GM19468 (cell line): ENCODE data around the gene NEK1.
"Not testable (repeated sequence)": the region's sequence is repeated elsewhere in the genome, so short reads cannot be mapped to it uniquely, and the experiment has no call there.

Experiments
- ATAC-seq: cut with Tn5 transposase; IDR thresholded peaks from one replicate; pipeline ENCODE4 v1.9.1; 2021; ENCODE audit warnings: mild to moderate bottlenecking, moderate library complexity, moderate number of reproducible peaks; ENCODE audit not compliant: unreplicated experiment; ENCODE audit errors: extremely low read depth

Gene NEK1

DNA sequence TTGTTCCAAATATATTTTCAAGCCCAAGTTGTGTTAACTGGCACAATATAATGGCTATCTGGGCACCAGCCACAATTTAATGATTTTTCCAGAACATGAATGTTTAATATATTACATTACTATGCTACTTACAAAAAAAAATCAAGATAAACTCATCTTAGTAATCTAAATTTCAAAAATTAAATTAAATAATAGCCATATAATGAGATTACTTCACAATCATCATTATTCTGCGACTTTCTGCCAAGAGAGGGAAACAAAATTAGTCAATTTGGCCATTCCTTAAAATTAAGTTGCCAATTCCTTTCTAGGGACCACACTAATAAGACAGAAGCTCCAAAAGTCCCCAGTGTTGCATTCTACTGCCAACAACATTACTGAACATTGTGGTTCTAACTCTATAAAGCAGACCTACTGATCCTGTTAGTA is 7.5 kb downstream of the NEK1 start:
- ATAC-seq, result no peak

GRCh38 chr4:169604131-169604900 is 8.1 kb downstream of the NEK1 start:
- peak; percentile 34 for ATAC-seq

DNA sequence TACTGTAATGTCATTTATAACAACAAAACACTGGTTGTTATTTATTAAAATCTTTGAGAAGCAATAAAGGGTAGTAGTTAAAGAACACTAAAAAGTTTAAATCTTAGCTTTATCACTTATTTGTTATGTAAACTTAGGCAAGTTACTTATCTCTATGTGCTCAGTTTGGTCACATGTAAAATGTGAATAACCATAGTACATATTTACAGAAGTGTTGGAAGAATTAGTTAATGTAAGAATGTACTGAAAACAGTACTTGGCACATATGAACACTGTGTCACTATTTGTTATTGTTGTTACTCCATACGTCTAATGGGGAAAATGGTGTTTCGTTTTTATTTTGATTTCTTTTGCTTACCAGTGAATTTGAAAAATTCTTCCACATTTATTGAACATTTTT is 9.1 kb downstream of the NEK1 start:
- ATAC-seq, result no peak

GRCh38 chr4:169601016-169601771 is 11.2 kb downstream of the NEK1 start:
- ATAC-seq, result no peak

- ATAC-seq, result no peak
Observed at GRCh38 chr4:169594560-169595195, 17.7 kb downstream of the NEK1 start.

DNA sequence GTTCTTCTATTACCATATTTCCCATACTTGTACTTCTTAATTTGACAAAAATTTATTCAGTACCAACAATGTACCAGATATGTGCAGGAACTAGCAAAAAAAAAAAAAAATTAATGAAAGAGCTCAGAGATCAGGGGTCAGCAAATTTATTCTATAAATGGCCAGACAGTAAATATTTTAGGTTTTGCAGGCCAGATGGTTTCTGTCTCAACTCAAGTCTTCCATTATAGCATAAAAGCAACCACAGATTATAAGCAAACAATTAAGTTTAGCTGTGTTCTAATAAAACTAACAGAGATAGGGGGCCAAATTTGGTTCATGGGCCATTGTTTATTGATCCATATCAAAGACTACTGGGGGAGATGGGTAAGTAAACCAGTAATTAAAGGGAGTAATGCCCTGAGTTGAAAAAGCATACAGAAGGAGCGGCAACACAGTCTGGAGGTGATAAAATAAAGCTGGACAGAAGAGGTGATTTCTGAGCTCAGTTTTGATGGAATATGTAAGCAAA is 19.3 kb downstream of the NEK1 start:
- no peak for ATAC-seq

DNA sequence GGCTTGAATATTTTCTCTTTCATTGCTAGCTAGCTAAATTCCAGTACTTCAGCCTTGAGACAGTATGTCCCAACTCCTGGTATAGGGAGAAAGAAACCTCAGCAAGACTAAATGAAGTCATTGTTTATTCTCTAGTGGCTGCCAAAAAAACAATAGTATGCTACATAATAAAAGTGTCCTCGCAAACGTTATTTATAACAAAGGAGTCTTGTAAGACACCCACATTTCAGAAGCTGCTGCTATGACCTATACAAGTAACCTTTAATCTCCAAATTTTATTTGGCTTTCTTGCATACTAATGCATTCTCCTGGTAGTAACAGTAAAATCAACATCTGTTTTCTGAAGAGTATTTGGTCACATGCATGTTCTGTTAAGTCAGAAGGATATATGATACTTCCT is 28.8 kb downstream of the NEK1 start:
- ATAC-seq, result no peak

DNA sequence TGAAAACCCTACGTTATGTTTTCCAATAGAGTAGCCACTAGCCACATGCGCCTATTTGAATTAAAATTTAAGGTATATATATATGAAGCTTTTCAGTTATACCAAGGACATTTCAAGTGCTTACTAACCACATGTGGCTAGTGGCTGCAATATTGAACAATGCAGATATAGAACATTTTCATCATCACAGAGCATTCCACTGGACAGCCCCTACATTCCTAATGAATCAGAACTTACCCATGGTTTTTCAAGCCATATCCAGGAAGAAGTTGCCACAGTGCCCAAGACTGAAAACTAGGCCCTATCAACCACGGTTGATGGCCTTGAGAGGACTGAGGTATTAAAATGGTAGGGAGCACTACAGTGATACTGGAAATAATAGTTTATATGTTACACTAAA is 29.7 kb downstream of the NEK1 start:
- no peak for ATAC-seq

- ATAC-seq, result peak; percentile 75
Observed at GRCh38 chr4:169582203-169582602, 30.2 kb downstream of the NEK1 start.

- ATAC-seq, result no peak
Observed at GRCh38 chr4:169573889-169574288, 38.5 kb downstream of the NEK1 start.

GRCh38 chr4:169571435-169571834 is 40.9 kb downstream of the NEK1 start:
- no peak for ATAC-seq

- ATAC-seq, result not testable (repeated sequence)
Observed at GRCh38 chr4:169571012-169571411, 41.4 kb downstream of the NEK1 start.

DNA sequence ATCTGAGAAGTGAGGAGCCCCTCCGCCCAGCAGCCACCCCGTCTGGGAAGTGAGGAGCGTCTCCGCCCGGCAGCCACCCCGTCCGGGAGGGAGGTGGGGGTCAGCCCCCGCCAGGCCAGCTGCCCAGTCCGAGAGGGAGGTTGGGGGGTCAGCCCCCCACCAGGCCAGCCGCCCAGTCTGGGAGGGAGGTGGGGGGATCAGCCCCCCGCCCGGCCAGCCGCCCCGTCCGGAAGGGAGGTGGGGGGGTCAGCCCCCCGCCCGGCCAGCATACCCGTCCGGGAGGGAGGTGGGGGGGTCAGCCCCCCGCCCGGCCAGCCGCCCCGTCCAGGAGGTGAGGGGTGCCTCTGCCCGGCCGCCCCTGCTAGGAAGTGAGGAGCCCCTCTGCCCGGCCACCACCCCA is 42.1 kb downstream of the NEK1 start:
- ATAC-seq, result not testable (repeated sequence)

- not testable (repeated sequence) for ATAC-seq
Observed at GRCh38 chr4:169569188-169569587, 43.2 kb downstream of the NEK1 start.

DNA sequence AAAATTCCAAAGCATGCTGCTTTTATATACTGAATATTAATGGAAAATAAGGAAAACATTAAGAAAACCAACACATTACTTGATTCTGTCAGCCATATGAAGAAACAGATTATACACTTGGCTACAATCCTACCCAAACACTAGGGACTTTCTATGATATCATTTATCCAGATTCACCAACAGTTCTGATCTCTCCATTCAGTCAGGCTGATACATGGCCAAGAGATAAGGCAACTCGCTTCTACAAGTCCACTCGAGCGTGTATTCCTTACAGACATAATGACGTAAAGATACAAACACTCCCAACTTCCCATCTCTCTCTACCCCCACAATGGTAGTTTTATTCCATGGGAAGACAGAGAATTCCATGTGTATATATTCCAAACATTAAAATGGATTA is 44.5 kb downstream of the NEK1 start:
- no peak for ATAC-seq

DNA sequence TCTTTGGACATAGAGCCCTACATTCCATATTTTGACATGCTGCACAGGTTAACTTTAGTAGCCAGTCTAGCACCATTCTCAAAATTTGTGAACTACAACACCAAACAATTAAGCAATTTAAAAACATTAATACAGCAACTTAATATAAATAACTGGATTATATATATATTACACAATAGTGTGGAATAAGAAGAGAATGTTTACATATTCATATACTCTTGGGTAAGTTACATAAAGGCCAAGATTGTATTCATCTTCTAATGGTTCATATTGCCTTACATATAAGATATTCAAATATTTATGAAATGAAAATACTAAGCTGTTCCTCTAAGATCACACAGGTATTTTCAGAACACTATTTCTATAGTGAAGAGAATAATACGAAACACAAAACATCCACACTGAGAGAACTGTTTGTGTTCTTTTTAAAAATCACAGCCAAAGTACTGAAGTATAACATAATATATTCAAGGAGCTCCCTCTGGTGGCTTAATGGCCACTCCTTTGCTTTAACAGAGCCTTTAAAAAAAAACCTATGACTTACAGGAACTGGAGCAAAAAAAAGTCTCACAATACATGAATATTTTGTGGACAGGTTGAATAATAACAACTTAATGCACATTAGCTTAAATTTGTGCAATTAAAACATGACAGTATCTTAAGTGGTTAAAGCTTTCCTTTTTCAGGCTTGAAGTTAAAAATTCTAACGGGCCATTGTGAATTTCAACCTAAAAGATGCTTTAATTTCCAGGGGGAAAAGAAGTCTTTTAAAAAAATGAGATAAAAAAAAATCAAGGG is 46.2 kb downstream of the NEK1 start:
- peak; percentile 91 for ATAC-seq

- no peak for ATAC-seq
Observed at GRCh38 chr4:169565606-169566005, 46.8 kb downstream of the NEK1 start.

DNA sequence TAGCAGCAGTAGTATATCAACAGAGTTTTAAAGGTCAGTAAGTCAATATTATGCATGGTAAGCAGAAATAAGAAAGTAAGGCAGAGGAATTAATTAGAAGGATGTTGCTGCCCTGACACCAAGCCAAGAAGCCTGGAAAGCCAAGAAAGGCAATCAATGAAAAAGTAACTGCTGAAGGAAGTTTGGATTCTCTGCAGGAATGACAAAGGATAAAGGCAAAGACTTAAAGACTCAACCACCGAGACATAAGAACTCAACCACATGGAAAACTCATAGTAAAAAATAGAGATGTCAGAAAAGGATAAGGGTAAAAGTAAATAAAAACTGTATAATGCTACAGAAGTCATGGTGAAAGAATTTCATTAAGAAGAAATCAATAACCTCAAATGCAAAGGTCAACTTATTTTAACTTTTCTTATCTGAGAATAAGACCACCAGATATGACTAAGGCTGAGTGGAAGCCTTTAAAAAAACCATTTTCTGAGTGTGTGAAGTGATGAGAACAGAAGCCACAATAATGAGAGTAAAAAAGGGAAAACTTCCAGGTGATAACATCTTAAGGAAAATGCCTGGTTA is 55.2 kb downstream of the NEK1 start:
- ATAC-seq, result no peak

DNA sequence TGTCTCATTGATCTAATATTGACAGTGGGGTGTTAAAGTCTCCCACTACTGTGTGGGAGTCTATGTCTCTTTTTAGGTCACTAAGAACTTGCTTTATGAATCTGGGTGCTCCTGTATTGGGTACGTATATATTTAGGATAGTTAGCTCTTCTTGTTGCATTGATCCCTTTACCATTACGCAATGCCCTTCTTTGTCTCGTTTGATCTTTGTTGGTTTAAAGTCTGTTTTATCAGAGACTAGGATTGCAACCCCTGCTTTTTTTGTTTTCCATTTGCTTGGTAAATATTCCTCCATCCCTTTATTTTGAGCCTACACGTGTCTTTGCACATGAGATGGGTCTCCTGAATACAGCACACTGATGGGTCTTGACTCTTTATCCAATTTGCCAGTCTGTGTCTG is 65.8 kb downstream of the NEK1 start:
- not testable (repeated sequence) for ATAC-seq

- no peak for ATAC-seq
Observed at GRCh38 chr4:169540774-169541173, 71.6 kb downstream of the NEK1 start.
